Stimulated activated CD8-positive, alpha-beta memory T cell treated with anti-CD3 and anti-CD28 coated beads, Interleukin-2, amount 100 ng/mL, for 48 hours (primary cell): ENCODE measurements around the gene RAB15.

ENCODE experiments used
- DNase-seq, 2 donors: peaks; one replicate each; pipeline ENCODE4 v3.0.0-alpha.2; 2020; ENCODE audit warnings: low read depth in 2 of 2

The RAB15 gene

DNA sequence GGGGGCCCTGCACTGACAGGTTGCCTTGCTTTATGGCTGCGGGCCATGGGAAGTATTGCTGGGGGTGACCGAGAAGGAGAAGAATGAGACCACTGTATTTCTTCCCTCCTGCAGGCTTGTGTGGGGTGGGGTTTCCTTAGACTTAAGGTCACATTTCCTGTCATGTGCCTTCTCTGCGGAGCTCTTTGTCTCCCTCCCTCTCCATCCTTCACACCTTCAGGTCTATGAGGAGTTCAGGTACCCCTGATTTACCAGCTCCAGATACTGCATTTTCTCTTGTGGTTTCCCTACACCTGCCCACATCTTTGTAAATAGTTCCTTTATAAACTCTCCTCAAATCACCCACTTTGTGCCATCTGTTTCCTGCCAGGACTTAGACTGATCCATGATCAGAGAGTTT lies 18.2 kb upstream of the RAB15 start:
- no peak for DNase-seq

DNA sequence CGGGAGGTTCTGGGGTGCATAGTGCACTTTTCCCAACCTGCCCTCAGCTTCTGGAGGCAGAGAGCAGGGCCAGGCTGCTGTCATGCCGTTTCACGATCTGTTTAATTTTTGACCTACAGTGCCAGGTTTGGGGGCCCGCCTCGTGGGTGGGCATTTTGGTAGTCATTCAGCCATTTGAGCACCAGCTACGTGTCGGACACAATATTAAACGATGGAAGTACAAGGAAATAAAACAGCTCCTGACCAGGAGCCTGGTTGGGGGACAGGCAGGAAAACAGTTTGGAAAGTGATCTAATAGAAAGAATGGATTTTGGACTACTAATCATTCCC lies 15.3 kb upstream of the RAB15 start:
- DNase-seq: no peak

DNA sequence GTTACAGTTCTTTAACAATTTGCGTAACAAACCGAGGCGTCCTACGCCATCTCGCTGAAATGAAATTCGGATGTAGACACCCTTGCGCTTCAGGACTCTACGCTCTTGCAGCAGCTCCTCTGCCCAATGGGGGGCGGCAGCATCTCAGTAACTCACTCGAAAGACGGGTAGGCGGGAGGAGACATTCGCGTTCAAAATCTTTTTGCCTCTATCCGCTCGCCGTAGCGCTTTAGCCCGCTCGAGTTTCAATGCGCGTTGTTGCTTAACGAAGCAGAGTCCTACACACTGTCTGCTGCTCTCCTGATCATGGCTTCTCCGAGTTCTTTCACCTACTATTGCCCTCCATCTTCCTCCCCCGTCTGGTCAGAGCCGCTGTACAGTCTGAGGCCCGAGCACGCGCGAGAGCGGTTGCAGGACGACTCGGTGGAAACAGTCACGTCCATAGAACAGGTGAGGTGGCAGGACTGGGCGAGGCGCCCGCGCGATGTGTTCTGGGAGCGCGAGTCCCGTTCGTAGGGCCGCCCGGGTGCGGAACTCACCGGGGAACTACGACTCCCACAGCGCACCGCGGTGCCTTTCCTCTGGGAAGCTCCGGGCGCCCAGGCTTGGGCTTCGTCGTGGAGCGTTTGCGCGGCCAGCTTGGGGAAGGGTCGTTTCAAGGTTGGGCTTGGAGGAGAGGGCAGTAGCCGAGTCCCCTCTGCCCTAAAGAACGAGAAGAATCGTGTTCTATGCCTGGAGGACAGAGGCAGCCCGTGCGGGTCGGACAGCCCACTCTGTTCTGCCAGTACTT lies 14.7 kb upstream of the RAB15 start, which contains the start of gene FNTB:
Gene FNTB (plus strand): TSS at position 248 of the 790 bp plus-strand sequence. CDS start 59 bp downstream, at position 307.
- DNase-seq: peak; percentile 85 to 88

DNA sequence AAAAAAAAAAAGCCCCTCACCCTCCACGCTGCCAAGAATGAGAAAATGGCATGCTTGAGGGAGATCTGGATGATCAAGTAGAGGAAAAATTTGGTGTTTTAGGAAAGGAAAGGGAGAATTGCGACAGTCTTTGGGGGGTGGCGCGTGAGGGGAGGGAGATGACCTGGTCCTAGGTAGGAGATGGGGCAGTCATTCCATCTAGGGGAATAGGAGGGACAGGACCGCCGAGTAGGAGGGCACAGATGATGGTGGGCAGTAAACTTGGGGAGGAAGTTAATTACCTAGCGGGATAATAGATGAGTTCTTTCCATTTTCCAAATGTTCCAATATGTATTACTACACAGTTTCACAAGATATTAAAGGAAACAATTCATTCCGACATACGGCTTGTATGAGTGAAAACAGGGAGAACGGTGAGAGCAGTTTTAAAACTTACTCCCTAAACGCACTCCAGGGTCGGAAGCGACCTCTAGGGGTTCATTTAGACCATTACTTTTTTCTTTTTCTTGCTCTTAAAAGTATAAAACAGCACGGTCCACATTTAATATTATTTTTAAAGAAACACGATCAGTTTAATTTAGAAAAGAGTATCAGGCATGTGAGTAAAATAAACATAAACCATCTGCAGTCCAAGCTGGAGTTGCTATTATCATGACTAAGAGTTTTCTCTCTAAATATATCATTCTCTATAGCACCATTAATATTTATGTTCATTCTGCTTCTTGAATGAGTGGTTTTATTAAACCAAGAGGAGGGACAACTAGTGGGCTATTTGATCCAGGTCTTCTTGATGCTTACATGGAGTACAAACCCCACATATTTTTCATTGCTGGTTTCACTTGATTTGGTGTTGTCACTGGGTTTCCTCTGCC lies 11.5 kb upstream of the RAB15 start:
- no peak for DNase-seq

DNA sequence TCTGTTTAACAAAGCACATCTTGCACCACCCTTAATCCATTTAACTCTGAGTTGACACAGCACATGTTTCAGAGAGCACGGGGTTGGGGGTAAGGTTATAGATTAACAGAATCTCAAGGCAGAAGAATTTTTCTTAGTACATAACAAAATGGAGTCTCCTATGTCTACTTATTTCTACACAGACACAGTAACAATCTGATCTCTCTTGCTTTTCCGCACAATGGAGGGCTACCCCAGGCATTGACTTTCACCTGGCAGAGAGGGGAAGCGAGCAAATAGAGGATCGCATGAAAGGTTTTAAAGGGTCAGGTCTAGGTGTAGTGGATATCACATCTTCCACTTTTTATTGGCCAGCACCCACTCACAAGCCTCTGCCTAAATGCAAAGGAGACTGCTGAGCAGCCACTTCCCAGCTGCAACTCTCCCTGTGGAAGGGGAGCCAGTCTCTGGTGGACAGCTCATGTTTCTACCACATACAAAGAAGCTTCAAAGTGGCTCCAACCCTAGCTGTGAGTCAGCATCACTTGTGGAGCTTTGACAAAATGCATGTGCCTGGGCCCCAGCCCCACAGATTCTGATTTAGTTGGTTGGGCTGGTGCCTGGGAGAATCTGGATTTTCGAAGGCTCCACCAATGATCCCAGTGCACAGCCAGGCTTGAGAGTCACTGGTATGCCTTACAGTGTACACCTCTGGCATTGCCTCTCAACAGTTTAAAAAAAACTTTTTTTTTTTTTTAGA lies 7.4 kb upstream of the RAB15 start:
- no peak for DNase-seq

DNA sequence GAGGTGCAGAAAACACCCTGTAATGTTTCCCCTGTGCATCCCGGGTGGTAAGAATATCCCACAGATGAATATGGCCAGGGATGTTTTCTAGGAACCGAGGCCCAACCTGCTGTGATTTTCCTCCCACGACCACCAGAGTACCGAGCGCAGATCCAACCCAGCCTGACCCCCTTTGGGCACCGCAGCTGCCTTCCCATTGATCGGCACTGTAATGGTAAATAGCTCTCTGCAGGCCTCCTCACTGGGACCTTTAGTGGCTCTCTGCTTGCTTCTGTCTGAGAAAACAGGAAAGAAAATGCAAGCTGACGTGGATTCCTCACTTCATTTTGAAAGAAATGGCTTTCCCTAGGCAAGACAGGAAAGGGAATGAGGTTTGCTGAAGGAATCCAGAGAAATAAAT lies 2.4 kb upstream of the RAB15 start:
- DNase-seq: no peak

DNA sequence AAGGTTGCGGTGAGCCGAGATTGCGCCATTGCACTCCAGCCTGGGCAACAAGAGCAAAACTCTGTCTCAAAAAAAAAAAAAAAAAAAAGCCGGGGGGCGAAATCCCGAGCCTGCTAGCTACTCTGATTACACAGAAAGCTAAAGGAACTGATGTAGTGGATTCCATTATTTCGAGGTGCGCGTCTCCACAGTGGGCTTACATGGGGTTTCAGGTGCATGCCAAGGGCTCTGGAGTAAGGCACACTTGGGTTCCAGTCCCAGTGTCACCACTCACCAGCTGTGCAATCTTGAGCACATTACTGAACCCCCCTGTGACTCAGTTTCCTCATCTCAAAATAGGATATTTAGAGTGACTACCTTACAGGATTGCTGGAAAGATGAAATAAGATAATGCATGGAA lies 1.7 kb upstream of the RAB15 start:
- DNase-seq: no peak

DNA sequence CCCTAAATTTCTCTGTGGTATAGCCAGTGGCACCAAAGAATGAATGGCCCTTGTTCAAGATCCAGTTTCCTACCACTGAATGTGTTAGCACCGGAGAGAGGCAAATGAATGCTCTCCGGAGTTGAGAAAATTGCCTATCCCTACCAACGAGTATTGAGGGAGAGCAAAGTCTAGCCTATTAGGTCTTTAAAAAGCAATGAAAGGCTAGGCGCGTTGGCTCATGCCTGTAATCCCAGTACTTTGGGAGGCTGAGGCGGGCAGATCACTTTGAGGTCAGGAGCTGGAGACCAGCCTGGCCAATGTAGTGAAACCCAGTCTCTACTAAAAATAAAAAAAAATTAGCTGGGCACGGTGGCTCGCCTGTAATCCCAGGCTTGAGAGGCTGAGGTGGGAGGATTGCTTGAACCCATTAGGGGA lies 898 bp upstream of the RAB15 start:
- DNase-seq: no peak

DNA sequence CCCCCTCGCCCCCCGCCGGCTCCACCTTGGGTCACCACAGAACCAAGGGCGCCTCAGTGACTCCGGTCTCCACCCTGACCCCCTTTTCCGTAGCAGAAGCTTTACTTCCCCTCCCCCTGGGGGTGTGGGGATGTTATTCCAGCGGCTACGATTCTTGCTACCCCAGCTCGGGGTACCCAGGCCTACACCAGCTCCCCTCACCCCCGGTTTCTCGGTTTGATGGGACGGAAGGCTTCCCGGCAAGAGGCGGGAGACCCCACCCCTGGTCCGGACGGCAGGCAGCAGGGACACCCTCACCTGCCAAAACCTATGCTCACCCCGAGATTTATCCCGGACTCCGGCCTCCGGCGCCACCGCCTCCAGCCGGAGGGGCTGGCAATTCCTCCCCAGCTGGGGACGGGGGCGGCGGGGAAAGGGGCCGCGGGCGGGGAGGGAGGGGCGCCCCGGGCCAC lies 619 bp downstream of the RAB15 start:
- DNase-seq: no peak

DNA sequence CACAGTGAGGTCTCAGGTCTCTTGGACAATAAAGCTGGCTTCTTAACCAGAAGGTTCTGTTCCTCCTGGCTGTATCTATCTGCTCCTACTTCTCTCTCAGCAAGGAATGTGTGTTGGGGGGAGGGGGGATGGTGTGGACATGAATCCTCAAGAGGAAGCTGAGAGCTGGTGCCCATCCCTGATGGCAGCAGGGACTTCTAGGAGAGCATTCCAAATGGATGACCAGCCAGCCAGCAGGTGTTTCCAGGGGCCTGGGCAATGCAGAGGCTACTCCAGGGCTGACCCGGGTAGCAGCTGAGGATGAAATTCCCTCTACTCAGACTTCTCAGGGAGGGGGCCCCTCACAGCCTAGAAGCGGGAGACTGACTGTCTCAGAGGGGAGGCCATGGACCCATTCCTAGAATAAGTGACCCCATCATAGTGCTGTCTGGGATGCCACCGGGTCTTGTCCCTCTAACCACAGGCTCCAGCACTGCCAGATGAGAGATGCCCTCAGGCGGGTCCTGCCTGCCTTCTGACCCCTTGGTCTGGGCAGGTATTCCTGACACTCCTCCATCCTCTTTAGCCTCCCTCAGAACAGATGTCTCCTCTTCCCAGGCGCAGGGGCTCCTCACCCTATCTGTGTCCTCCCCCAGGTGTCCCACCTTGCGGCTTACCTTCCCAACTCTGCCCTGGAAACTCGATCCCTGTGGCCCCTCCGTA lies 1.2 kb downstream of the RAB15 start:
- no peak for DNase-seq

DNA sequence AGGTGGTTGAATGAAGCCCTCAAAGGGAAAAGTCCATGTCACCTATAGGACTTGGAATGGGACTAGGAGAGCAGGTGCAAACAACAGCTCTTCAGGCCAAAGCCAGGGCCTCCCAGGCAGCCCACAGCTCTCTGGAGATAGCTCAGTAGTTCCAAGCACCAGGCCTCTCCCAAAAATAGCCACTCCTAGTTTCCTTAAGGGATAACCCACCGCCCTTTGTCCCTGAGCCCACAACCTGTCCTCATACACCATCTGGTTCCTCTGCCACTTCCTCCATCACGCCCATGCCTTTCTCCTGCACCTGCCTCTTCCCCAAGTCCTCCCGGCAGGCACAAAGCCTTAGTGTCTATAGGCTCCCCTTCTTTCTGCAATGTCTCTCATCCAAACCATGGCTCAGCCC lies 2.1 kb downstream of the RAB15 start:
- DNase-seq: no peak

DNA sequence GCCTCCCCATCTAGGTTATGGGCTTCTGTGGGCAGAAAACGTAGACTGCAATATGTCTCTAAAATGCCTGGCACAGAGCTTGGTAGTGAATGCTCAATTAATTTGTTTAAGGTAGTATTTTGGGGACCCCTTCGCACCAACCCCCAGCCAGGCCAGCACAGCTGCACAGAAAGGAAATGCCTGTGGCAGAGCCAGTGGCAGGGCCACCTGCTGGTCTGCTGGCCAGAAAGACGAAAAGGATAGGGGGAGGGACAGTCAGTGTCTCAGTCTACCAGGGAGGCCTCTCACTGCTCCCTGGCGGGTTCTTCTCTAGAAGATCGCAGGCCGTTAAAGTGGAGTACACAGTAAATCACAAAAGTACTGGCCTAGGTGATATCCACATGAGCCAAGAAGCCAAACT lies 3.5 kb downstream of the RAB15 start:
- no peak for DNase-seq

DNA sequence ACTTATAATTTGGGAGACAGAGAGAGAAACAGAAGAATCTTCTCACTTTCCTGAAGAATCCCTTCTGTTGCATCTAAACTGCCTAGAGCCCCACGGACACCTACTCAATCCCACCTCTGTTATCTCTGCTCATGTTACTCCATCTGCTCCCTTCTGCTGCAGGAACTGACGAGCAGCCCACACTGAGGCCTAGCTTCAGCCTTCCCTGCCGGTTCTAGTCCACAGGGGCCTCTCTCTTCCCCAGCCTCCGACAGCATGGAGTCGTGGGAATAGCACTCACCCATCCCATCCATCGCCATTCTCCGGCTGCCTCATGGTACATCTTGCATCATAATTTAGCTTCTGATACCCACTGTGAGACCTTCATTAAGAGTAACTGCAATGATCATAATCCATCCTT lies 4.0 kb downstream of the RAB15 start:
- no peak for DNase-seq

DNA sequence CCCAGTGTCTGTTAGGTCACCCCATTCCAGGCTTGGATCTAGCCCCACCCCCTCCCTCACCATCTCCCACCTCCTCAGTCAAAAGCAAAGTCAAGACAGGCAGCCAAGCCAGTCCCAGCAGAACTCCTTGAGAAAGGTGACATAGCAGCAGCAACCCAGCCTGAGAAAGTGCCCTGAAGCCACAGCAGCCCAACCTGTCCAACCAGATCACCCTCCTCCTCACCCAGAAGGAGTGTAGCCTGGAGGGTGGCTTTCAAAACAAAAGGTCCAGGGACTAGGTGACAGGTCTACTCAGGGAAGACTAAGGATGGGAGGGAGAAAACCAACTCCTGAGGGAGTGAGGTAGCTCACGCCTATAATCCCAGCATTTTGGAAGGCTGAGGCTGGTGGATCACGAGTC lies 5.2 kb downstream of the RAB15 start:
- DNase-seq: no peak

DNA sequence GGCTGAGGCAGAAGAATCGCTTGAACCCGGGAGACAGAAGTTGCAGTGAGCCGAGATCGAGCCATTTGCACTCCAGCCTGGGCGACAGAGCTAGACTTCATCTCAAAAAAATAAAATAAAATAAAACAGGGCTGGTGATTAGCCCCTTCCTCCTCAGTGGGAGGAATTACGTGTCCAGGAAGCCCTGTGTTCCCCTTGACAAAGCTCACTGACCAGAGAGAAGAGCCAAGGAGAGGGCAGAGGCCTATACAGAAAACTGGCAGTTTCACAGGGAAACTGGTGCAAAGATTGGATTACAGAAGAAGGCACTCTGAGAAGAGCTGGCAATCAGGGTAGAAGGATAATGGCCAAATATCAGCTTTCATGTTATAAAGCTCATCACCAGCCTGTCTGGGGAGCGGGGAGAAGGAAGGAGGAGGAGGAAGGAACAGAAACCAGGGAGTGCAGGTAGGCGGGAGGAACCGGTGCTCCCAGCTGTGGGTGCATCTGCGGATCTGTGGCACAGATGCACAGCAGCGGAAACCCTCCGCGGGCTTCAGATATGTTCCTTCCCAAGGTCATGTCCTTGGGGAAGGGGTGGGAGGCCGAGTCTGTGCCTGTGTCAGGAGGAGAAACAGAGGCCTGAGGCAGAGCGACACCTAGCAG lies 6.7 kb downstream of the RAB15 start:
- no peak for DNase-seq

DNA sequence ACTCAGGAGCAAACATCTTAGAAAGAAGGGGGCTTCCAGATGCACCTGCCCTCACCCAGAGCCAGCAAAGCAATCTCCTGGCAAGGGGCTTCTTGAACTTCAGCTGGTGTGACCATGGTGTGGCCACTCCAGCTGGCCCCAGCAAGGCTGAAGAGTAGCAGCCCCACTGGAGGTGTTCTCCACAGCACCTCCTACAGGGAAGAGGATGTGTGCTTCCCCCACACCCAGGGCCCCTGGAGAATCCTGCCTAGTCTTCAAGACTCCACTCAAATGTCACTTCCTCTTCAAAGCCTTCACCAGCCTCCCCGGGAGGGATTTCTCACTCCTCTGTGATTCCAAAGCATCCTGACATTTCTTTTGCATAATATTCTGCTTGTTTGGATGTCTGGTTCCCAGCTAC lies 8.5 kb downstream of the RAB15 start:
- DNase-seq: no peak

DNA sequence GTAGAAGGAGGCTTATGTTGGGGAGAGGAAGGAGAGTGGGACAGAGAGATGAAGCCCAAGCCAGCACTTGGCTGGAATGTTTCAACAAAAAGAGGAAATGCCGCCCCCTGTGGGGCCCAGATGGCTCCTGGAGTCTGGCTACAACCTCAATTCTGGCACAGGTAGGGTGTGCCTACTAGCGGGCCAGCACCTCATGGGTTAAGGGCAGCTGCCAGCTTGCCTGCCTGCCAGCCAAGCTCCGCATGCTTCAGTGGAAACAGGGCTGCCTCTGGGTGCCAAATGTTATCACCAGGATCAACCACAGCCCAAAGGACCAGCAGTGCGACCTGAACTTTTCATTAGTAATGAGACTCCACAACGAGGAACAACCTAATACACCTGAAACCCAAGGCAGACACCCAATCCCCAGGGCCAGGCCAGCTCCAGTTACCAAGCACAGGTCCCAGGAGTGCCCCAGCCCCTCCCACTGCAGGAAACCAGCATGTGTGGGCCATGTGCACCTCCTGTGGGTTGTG lies 11.3 kb downstream of the RAB15 start:
- no peak for DNase-seq

DNA sequence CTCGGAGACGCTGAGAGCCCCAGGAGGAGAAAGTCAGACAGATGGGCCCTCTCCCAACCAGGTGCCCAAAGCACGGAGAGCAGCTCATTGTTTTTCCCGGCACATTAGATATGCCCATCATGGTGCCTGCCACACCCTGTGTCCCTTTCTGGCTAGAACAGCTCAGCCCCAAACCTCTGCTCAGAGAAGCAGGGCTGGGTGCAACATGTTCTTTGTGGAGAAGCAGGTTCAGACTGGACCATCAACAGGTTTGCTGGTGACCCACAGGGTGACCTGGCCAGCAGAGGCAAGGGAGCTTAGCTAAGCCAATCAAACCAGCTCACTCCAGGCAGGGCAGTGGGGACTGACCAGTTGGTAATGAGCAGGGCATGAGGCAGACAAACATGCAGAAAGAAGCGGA lies 13.4 kb downstream of the RAB15 start:
- DNase-seq: no peak

DNA sequence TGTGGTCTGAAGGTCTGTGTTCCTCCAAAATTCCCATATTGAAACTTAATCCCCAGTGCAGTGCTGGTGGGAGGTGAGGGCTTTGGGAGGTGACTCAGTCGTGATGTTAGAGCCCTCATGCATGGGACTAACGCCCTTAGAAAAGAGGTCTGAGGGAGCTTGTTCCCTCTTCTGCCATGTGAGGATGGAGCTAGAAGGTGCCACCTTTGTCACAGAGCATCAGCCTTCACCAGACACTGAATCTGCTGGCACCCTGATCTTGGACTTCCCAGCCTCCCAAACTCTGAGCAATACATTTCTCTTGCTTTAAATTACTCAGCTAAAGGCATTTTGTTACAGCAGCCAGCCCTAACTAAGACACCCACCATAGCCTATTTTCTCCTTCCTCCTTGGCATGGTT lies 13.9 kb downstream of the RAB15 start:
- DNase-seq: no peak

DNA sequence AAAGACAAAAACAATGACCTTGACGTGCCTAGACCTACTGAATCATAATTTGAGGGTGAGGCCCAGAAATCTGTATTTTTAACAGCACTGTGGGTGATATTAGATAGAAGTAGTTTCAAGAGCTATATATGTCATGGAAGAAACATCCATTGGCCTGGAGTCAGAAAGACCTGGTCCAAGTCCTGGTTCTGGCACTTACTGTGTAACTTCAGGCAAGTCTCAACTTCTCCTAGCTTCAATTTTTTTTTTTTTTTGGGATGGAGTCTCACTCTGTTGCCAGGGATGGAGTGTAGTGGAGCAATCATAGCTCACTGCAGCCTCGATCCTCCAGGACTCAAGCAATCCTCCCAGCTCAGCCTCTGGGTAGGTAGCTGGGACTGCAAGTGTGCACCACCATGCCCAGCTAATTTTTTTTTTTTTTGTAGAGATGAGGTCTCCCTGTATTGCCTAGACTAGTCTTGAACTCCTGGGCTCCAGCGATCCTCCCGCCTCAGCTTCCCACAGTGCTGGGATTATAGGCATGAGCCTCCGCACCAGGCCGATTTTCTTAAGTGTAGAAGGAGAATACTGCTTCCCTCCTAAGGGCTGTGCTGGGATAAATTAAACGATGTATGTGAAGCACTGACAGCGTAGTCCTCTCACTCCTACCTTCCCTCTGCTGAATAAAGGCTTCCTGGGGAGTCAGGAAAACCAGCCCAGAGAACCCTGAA lies 15.3 kb downstream of the RAB15 start:
- DNase-seq: no peak
